Panc1 (cell line): Measurements from ENCODE around the gene MEIS2.

ENCODE experiments used
- CTCF ChIP-seq: fragments of 450-650 bp; IDR thresholded peaks from 2 replicates; pipeline ENCODE4 v1.5.1; 2017; ENCODE audit warnings: mild to moderate bottlenecking
- REST ChIP-seq, 2 experiments: IDR thresholded peaks; 2 replicates each; pipeline ENCODE4 v1.6.1; 2011 to 2012; ENCODE audit warnings: low read depth in 2 of 2, control low read depth in 1 of 2, low read length in 1 of 2, mild to moderate bottlenecking in 1 of 2, moderate library complexity in 1 of 2; ENCODE audit not compliant: insufficient read depth in 1 of 2

GRCh38 chr15:36856339-36856973 is 243.9 kb downstream of the MEIS2 start:
- TF ChIP-seq REST (IDR thresholded peaks at IDR 0.05; ENCODE audit: insufficient read depth in 1 of 2, low read depth in 2 of 2, low read length in 1 of 2) = no peak
- no peak for TF ChIP-seq CTCF
